RWPE1 (cell line): ENCODE results near the gene KLHDC3.

Experiments
- CTCF ChIA-PET: fragments of 350-600 bp; sonication (Branson Sonifier 250); formaldehyde crosslinking; extraction: SDS; loops from one replicate; lab custom pipeline; 2021; lab: Yijun Ruan, JAX
- POLR2A ChIA-PET: fragments of 400-600 bp; formaldehyde crosslinking; extraction: SDS; loops from one replicate; lab custom pipeline; 2020; ENCODE audit warnings: antibody characterized with exemption; ENCODE audit not compliant: low non-redundant PET; lab: Yijun Ruan, JAX
- DNase-seq: peaks from one replicate; pipeline ENCODE4 v3.0.0; 2012; ENCODE audit warnings: low spot score
- H3K27ac ChIP-seq: fragments of 450-650 bp; 2 replicates; pipeline ENCODE4 v1.5.1; 2017
- CTCF ChIP-seq: fragments of 450-650 bp; conservative IDR thresholded peaks from 2 replicates; pipeline ENCODE4 v1.5.1; 2017; ENCODE audit warnings: low read depth, mild to moderate bottlenecking

The KLHDC3 gene, protein sequence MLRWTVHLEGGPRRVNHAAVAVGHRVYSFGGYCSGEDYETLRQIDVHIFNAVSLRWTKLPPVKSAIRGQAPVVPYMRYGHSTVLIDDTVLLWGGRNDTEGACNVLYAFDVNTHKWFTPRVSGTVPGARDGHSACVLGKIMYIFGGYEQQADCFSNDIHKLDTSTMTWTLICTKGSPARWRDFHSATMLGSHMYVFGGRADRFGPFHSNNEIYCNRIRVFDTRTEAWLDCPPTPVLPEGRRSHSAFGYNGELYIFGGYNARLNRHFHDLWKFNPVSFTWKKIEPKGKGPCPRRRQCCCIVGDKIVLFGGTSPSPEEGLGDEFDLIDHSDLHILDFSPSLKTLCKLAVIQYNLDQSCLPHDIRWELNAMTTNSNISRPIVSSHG

DNA sequence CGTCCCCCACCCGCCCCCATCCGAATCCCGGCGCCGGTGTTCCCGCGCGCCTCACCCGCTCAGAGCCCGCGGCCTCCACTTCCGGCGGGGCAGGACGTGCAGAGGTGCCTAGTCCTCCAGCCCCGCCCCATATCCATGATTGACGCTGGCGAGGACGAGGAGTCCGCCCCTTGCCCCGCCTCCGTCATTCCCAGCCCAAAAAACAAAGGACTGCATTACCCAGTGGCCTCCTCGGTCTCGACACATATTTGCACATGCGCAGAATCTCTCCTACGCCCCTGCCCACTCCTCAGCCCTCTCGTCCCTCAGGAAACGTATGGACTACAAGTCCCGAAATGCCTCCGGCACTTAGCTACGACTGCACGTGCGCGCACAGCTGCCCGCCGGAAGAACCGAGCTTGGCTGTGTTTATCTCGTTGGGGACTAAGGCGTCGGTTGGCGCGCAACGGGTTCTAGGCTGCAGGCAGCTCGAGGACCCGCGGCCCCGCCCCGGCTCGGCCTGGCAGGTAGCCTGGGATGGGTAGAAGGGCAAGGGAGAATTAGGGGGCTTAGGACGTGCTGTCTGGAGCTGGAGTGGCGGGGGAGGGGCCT, at the start of gene KLHDC3, which contains the start of gene MEA1:
TSS of gene KLHDC3 (plus strand) at position 407 of the 591 bp plus-strand sequence. CDS start 2,944 bp downstream, outside the sequence.
TSS of gene MEA1 (minus strand) at position 104 of the 591 bp plus-strand sequence. CDS start 133 bp downstream, outside the sequence.
- CTCF ChIA-PET: no interaction called here
- POLR2A ChIA-PET: interaction anchor here (0.6 to 1.7 kb wide), 3 partner anchors 22 to 35 kb away, joined by 3 to 4 read pairs (median 4); partner anchors contain the start of genes PEX6 and PPP2R5D
- peak; percentile 99 for DNase-seq
- peak within 1 kb of the TSS; percentile 78 for H3K27ac ChIP-seq
- TF ChIP-seq CTCF: no peak

- ChIA-PET CTCF (no interaction called here), POLR2A (no interaction called here)
- TF ChIP-seq CTCF: no peak
- no peak overlapping the region for H3K27ac ChIP-seq
- no peak for DNase-seq
These were observed 47.5 kb upstream of the KLHDC3 start for GRCh38 chr6:42966571-42966970.

DNA sequence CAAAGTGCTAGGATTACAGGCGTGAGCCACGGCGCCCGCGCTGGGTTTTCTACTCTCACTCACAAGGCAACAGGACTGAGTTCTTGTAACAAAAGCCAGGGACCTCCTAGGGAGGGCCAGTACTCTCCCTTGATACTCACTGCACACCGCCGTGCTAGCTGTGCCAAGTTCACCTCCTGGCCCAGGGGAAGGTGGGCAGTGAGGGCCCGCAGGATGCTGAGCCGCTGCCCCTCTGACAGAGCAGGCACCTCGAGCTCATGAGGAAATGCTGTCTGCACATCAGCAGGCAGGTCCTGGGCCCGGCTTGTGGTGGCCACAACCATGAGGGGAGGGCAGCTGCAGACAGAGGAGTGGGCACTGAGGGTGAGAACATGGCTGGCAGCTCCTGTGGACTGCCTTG, 46.8 kb upstream of the KLHDC3 start:
- ChIA-PET POLR2A (no interaction called here), CTCF (no interaction called here)
- no peak for DNase-seq
- TF ChIP-seq CTCF: no peak
- no peak overlapping the region for H3K27ac ChIP-seq

GRCh38 chr6:42968126-42968701, 45.8 kb upstream of the KLHDC3 start:
- POLR2A ChIA-PET: no interaction called here
- no peak overlapping the region for H3K27ac ChIP-seq
- CTCF ChIA-PET: no interaction called here
- DNase-seq: no peak
- no peak for TF ChIP-seq CTCF

DNA sequence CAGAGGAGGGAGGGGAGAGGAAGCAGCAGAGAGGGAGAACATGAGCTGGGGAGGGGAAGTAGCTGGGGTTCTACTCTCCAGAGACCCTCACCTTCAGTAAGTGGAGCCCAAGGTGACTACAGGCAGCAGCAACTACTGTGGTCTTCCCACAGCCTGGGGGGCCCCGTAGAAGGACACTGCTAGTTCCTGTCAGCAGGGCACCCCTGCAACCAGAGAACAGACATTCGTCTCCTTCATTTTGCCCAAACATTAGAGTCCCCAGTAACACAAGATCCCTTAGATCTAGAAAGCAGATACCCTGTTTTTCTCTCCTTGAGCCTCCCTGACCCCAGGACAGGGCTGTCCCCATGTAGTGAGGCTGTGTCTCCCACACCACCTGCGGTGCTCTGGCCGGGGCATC, 45.3 kb upstream of the KLHDC3 start:
- CTCF ChIA-PET: interaction anchor here (0.6 kb wide), 1 partner anchor 201 kb away, joined by 6 read pairs; no protein-coding TSS in a partner anchor
- no peak for TF ChIP-seq CTCF
- DNase-seq: no peak
- H3K27ac ChIP-seq: no peak overlapping the region
- POLR2A ChIA-PET: no interaction called here

GRCh38 chr6:42969431-42969830, 44.6 kb upstream of the KLHDC3 start:
- DNase-seq: no peak
- TF ChIP-seq CTCF: no peak
- no peak overlapping the region for H3K27ac ChIP-seq
- ChIA-PET CTCF (interaction anchor here (0.6 kb wide), 1 partner anchor 200 kb away, joined by 6 read pairs; no protein-coding TSS in a partner anchor), POLR2A (no interaction called here)
